C4-2B (cell line): ENCODE measurements around the gene XPA.

Experiments
- ZFX ChIP-seq: fragments of 450-650 bp; IDR thresholded peaks from 2 replicates; pipeline ENCODE4 v1.6.1; 2017
- TF ChIP-seq, protein P1 (sequence below): fragments of 450-650 bp; conservative IDR thresholded peaks from 2 replicates; pipeline ENCODE4 v1.5.1; 2017; ENCODE audit warnings: mild to moderate bottlenecking

DNA sequence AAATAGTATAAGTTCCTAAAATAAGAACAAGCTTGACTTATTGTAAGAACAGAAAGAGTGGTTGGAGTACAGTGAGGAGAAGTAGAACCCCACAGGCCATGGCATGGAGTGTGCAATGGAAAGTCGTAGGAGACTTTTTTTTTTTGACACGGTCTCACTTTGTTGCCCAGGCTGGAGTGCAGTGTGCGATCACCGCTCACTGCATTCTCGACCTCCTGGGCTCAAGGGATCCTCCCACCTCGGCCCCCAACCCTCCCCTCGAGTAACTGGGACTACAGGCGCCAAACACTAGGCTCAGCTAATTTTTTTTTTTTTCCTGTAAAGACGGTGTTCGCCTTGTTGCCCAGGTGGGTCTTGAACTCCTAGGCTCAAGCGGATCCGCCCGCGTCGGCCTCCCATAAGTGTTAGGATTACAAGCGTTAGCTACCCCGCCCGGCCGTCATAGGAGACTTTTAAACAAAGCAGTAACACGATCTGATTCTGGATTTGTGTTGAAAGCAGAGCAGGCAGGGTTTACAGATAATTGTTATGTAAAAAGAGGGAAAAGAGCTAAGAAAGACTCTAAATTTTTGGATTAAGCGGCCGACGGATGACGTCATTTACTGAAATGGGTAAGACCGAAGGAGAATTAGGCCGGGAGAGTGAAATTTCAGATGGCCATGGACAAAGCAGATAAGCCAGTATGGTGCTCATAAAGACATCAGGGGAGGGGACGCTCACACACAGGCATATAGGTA lies 64.7 kb downstream of the XPA start:
- TF ChIP-seq, protein P1, sequence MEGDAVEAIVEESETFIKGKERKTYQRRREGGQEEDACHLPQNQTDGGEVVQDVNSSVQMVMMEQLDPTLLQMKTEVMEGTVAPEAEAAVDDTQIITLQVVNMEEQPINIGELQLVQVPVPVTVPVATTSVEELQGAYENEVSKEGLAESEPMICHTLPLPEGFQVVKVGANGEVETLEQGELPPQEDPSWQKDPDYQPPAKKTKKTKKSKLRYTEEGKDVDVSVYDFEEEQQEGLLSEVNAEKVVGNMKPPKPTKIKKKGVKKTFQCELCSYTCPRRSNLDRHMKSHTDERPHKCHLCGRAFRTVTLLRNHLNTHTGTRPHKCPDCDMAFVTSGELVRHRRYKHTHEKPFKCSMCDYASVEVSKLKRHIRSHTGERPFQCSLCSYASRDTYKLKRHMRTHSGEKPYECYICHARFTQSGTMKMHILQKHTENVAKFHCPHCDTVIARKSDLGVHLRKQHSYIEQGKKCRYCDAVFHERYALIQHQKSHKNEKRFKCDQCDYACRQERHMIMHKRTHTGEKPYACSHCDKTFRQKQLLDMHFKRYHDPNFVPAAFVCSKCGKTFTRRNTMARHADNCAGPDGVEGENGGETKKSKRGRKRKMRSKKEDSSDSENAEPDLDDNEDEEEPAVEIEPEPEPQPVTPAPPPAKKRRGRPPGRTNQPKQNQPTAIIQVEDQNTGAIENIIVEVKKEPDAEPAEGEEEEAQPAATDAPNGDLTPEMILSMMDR, result no peak
- peak; percentile 50 for TF ChIP-seq ZFX
